ENCODE measurements around the gene STX1B.
A peak's percentile ranks its signal among the peaks of the same experiment; 100 is the strongest.

The STX1B gene

GRCh38 chr16:30974348-30974747, 36.1 kb downstream of the STX1B start:
- peak; percentile 93 for DNase-seq

- peak; percentile 76 for DNase-seq
These were observed 37.6 kb downstream of the STX1B start for GRCh38 chr16:30972872-30973271.

GRCh38 chr16:30971298-30971697, 39.1 kb downstream of the STX1B start:
- DNase-seq, result no peak

GRCh38 chr16:30969246-30969842, 41.1 kb downstream of the STX1B start:
- no peak for DNase-seq

GRCh38 chr16:30967795-30968194, 42.6 kb downstream of the STX1B start:
- DNase-seq, result no peak

- no peak for DNase-seq
These were observed 44.3 kb downstream of the STX1B start for GRCh38 chr16:30966033-30966619.

GRCh38 chr16:30965436-30965835, 45.0 kb downstream of the STX1B start:
- no peak for DNase-seq

- no peak for DNase-seq
These were observed 45.7 kb downstream of the STX1B start for GRCh38 chr16:30964574-30965226.

GRCh38 chr16:30963925-30964511, 46.4 kb downstream of the STX1B start:
- DNase-seq, result no peak

GRCh38 chr16:30961384-30961783, 49.1 kb downstream of the STX1B start:
- no peak for DNase-seq

- peak; percentile 47 for DNase-seq
These were observed 52.0 kb downstream of the STX1B start for GRCh38 chr16:30958175-30959079.

GRCh38 chr16:30957456-30958174, 52.8 kb downstream of the STX1B start, which contains the start of gene SETD1A:
Gene SETD1A (plus strand): TSS chr16:30957754. CDS start chr16:30958732, 978 bp downstream.
- DNase-seq, result peak; percentile 94

GRCh38 chr16:30956601-30957455, 53.6 kb downstream of the STX1B start:
- DNase-seq, result peak; percentile 89

GRCh38 chr16:30954993-30955392, 55.4 kb downstream of the STX1B start:
- no peak for DNase-seq

- DNase-seq, result peak; percentile 90
These were observed 56.8 kb downstream of the STX1B start for GRCh38 chr16:30953511-30954124.

- no peak for DNase-seq
These were observed 57.3 kb downstream of the STX1B start for GRCh38 chr16:30953111-30953510.

GRCh38 chr16:30951750-30952149, 58.7 kb downstream of the STX1B start:
- no peak for DNase-seq

- no peak for DNase-seq
These were observed 59.2 kb downstream of the STX1B start for GRCh38 chr16:30951193-30951592.

- no peak for DNase-seq
These were observed 59.8 kb downstream of the STX1B start for GRCh38 chr16:30950516-30951065.
